Breast epithelium (tissue), 3 donors: ENCODE data around the gene GPC6.

Experiments used
- POLR2A ChIP-seq: fragments of 450-650 bp; IDR thresholded peaks from one replicate; pipeline ENCODE4 v1.6.1; 2016; ENCODE audit warnings: antibody characterized with exemption, mild to moderate bottlenecking, moderate library complexity
- TF ChIP-seq, protein P1 (sequence below), 3 donors: fragments of 450-650 bp; IDR thresholded peaks; one replicate each; pipeline ENCODE4 v1.5.1; 2016 to 2017; ENCODE audit warnings: antibody characterized with exemption in 3 of 3, mild to moderate bottlenecking in 3 of 3, moderate library complexity in 3 of 3

DNA sequence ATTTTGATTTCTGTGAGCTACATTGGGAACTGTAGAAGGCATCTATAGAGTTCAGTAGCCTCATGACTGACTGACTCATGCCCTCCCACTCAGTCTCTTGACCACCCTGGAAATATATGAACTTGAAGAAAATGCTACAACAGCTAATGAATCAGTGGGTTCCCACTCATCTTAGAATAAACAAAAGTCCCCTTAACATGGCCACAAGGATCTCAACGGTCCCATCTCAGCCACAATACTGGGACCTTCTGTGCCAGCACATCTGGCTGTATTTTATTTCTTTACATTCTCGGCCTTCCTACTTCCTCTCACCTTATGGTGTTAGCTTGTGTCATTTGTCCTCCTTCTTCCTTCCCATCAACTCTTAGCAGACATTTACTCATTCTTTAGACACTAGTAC lies 633.1 kb downstream of the GPC6 start:
- TF ChIP-seq, protein P1, sequence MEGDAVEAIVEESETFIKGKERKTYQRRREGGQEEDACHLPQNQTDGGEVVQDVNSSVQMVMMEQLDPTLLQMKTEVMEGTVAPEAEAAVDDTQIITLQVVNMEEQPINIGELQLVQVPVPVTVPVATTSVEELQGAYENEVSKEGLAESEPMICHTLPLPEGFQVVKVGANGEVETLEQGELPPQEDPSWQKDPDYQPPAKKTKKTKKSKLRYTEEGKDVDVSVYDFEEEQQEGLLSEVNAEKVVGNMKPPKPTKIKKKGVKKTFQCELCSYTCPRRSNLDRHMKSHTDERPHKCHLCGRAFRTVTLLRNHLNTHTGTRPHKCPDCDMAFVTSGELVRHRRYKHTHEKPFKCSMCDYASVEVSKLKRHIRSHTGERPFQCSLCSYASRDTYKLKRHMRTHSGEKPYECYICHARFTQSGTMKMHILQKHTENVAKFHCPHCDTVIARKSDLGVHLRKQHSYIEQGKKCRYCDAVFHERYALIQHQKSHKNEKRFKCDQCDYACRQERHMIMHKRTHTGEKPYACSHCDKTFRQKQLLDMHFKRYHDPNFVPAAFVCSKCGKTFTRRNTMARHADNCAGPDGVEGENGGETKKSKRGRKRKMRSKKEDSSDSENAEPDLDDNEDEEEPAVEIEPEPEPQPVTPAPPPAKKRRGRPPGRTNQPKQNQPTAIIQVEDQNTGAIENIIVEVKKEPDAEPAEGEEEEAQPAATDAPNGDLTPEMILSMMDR (IDR thresholded peaks at IDR 0.05): no peak
- no peak for TF ChIP-seq POLR2A
